Upper lobe of left lung (tissue), 4 donors: ENCODE data around the gene RABEP2.

Experiments used
- EP300 ChIP-seq, 4 donors: sonication (generic); formaldehyde crosslinking; IDR thresholded peaks; one replicate each; pipeline ENCODE4 v1.5.1; 2017; ENCODE audit warnings: antibody characterized with exemption in 4 of 4, control low read depth in 2 of 4
- POLR2A ChIP-seq, 4 donors: fragments of 450-650 bp; IDR thresholded peaks; one replicate each; pipeline ENCODE4 v1.5.1; 2016 to 2017; ENCODE audit warnings: antibody characterized with exemption in 4 of 4, mild to moderate bottlenecking in 2 of 4
- POLR2AphosphoS5 ChIP-seq, 2 donors: sonication (generic); formaldehyde crosslinking; IDR thresholded peaks; one replicate each; pipeline ENCODE4 v1.5.1; 2017; ENCODE audit warnings: antibody characterized with exemption in 2 of 2

GRCh38 chr16:28967156-28967555 lies 42.1 kb upstream of the RABEP2 start:
- no peak for TF ChIP-seq POLR2AphosphoS5 (IDR thresholded peaks at IDR 0.05)
- TF ChIP-seq POLR2A (IDR thresholded peaks at IDR 0.05): no peak
- TF ChIP-seq EP300 (IDR thresholded peaks at IDR 0.05): no peak
